H1 (cell line): ENCODE measurements around the gene GIGYF2. TPM values are rescaled to one million over a fixed set of nuclear protein-coding genes. Genes with fewer than 3 reads are reported as not detected.

Experiments used
- CTCF ChIA-PET: fragments of 300-600 bp; sonication (Branson Sonifier 250); formaldehyde crosslinking; loops from one replicate; lab custom pipeline; 2021; ENCODE audit not compliant: partially characterized antibody; lab: Charles Lee
- POLR2A ChIA-PET: fragments of 300-600 bp; sonication (Branson Sonifier 250); formaldehyde crosslinking; loops from one replicate; lab custom pipeline; 2021; ENCODE audit warnings: inconsistent platforms; ENCODE audit not compliant: partially characterized antibody; lab: Charles Lee
- DNase-seq, 2 experiments: peaks; one replicate each; pipeline versions ENCODE4 v3.0.0 to v3.0.0-alpha.2; 2010 to 2022; ENCODE audit warnings: low spot score in 2 of 2, low read depth in 1 of 2, mixed read lengths in 1 of 2
- FAIRE-seq: peaks from 2 replicates; lab custom pipeline; 2011; peaks lifted over from hg19 to GRCh38; lab: Jason Lieb, UNC
- H2AFZ ChIP-seq: 2 replicates; pipeline ENCODE4 v1.8.1; 2012; ENCODE audit warnings: low read length, inconsistent platforms
- H2AK5ac ChIP-seq: 2 replicates; pipeline ENCODE4 v1.6.1; 2013; ENCODE audit warnings: low read depth, low read length
- H2BK120ac ChIP-seq: replicated peaks from 2 replicates; pipeline ENCODE3; 2013; ENCODE audit warnings: low read depth, low read length, inconsistent platforms
- H2BK12ac ChIP-seq: 2 replicates; pipeline ENCODE4 v1.6.1; 2013; ENCODE audit warnings: low read depth, low read length
- H2BK15ac ChIP-seq: 2 replicates; pipeline ENCODE4 v1.6.1; 2013; ENCODE audit warnings: low read length
- H2BK20ac ChIP-seq: 2 replicates; pipeline ENCODE4 v1.6.1; 2013; ENCODE audit warnings: low read length
- H2BK5ac ChIP-seq: 2 replicates; pipeline ENCODE4 v1.6.1; 2013; ENCODE audit warnings: low read depth, low read length
- H3K14ac ChIP-seq: 2 replicates; pipeline ENCODE4 v1.6.1; 2013; ENCODE audit warnings: inconsistent platforms; ENCODE audit not compliant: insufficient read length
- H3K18ac ChIP-seq: 2 replicates; pipeline ENCODE4 v1.6.1; 2013; ENCODE audit warnings: low read length; ENCODE audit errors: extremely low read depth
- H3K23ac ChIP-seq: 2 replicates; pipeline ENCODE4 v1.6.1; 2013; ENCODE audit warnings: inconsistent platforms; ENCODE audit not compliant: insufficient read length
- H3K23me2 ChIP-seq: 2 replicates; pipeline ENCODE4 v1.6.1; 2013; ENCODE audit warnings: low read depth, low read length
- H3K27ac ChIP-seq: 2 replicates; pipeline ENCODE4 v1.6.1; 2011; ENCODE audit warnings: low read depth, low read length, inconsistent platforms
- H3K27me3 ChIP-seq, 4 experiments: replicated peaks in 1 of 4; 1 replicate in 1 of 4; 2 replicates in 3 of 4; pipeline versions ENCODE4 v1.6.1 to v1.8.1; 2011 to 2013; ENCODE audit warnings: low read length in 3 of 4, mild to moderate bottlenecking in 3 of 4, inconsistent platforms in 2 of 4, mixed read lengths in 2 of 4, moderate library complexity in 1 of 4; ENCODE audit not compliant: control insufficient read depth in 3 of 4, insufficient read depth in 3 of 4; ENCODE audit errors: extremely low read depth in 1 of 4
- H3K36me3 ChIP-seq, 4 experiments: 2 replicates each; pipeline versions ENCODE4 v1.6.1 to v1.8.1; 2011 to 2013; ENCODE audit warnings: mild to moderate bottlenecking in 4 of 4, low read length in 3 of 4, moderate library complexity in 2 of 4, control low read depth in 1 of 4, inconsistent platforms in 1 of 4; ENCODE audit not compliant: insufficient read depth in 4 of 4, control insufficient read depth in 2 of 4
- H3K4ac ChIP-seq: replicated peaks from 2 replicates; pipeline ENCODE3; 2013; ENCODE audit warnings: low read length, low read depth, mixed read lengths, inconsistent platforms; ENCODE audit not compliant: insufficient read length
- H3K4me1 ChIP-seq, 4 experiments: replicated peaks in 1 of 4; 1 replicate in 1 of 4; 2 replicates in 3 of 4; pipeline versions ENCODE4 v1.6.1 to v1.8.1; 2011 to 2013; ENCODE audit warnings: low read length in 3 of 4, inconsistent platforms in 2 of 4, mixed read lengths in 1 of 4; ENCODE audit not compliant: insufficient read depth in 4 of 4, control insufficient read depth in 3 of 4
- H3K4me2 ChIP-seq, 2 experiments: 2 replicates each; pipeline versions ENCODE4 v1.6.1 to v1.8.1; 2011 to 2013; ENCODE audit warnings: low read depth in 2 of 2, low read length in 2 of 2, control low read depth in 1 of 2, inconsistent platforms in 1 of 2, mild to moderate bottlenecking in 1 of 2; ENCODE audit not compliant: insufficient read depth in 1 of 2
- H3K4me3 ChIP-seq, 4 experiments: fragments of 200-600, 300-600 bp in 1 of 4; sonication (generic), shearing (Covaris generic), sonication (Bioruptor Twin) in 1 of 4; 2 replicates each; pipeline versions ENCODE4 v1.5.1 to v1.8.1; 2011 to 2016; ENCODE audit warnings: low read length in 4 of 4, low read depth in 3 of 4, control low read depth in 2 of 4, inconsistent platforms in 2 of 4, mild to moderate bottlenecking in 2 of 4, mixed read lengths in 1 of 4, moderate library complexity in 1 of 4; ENCODE audit not compliant: insufficient read depth in 2 of 4; ENCODE audit errors: extremely low read depth in 1 of 4
- H3K56ac ChIP-seq: replicated peaks from 2 replicates; pipeline ENCODE3; 2013; ENCODE audit warnings: low read depth, mild to moderate bottlenecking, mixed read lengths, low read length, inconsistent platforms; ENCODE audit not compliant: insufficient read length
- H3K79me1 ChIP-seq: 2 replicates; pipeline ENCODE4 v1.6.1; 2013; ENCODE audit warnings: low read depth, low read length, control low read depth
- H3K79me2 ChIP-seq, 2 experiments: 2 replicates each; pipeline versions ENCODE4 v1.6.1 to v1.8.1; 2012 to 2013; ENCODE audit warnings: low read length in 2 of 2, mild to moderate bottlenecking in 2 of 2, inconsistent platforms in 1 of 2; ENCODE audit not compliant: insufficient read depth in 2 of 2, control insufficient read depth in 1 of 2
- H3K9ac ChIP-seq, 4 experiments: replicated peaks in 1 of 4; 1 replicate in 1 of 4; 2 replicates in 3 of 4; pipeline versions ENCODE4 v1.6.1 to v1.8.1; 2011 to 2013; ENCODE audit warnings: low read depth in 3 of 4, low read length in 3 of 4, control low read depth in 2 of 4, mild to moderate bottlenecking in 2 of 4, moderate library complexity in 2 of 4, inconsistent platforms in 1 of 4; ENCODE audit errors: extremely low read depth in 1 of 4
- H3K9me3 ChIP-seq, 2 experiments: 2 replicates each; pipeline versions ENCODE4 v1.6.1 to v1.8.1; 2012 to 2013; ENCODE audit warnings: mild to moderate bottlenecking in 2 of 2, moderate library complexity in 2 of 2, control low read depth in 1 of 2, inconsistent platforms in 1 of 2, low read depth in 1 of 2, low read length in 1 of 2, mixed read lengths in 1 of 2; ENCODE audit not compliant: insufficient read depth in 2 of 2
- H4K20me1 ChIP-seq, 2 experiments: replicated peaks in 1 of 2; 2 replicates each; pipeline versions ENCODE3 to v1.8.1; 2011 to 2013; ENCODE audit warnings: inconsistent platforms in 2 of 2, low read length in 2 of 2, mild to moderate bottlenecking in 1 of 2; ENCODE audit not compliant: insufficient read depth in 2 of 2, control insufficient read depth in 1 of 2
- H4K5ac ChIP-seq: 2 replicates; pipeline ENCODE4 v1.6.1; 2013; ENCODE audit warnings: low read length, low read depth, mixed read lengths, inconsistent platforms; ENCODE audit not compliant: insufficient read length
- H4K8ac ChIP-seq: 2 replicates; pipeline ENCODE4 v1.8.0; 2013; ENCODE audit warnings: mild to moderate bottlenecking, moderate library complexity, low read length, inconsistent platforms; ENCODE audit not compliant: insufficient read depth; ENCODE audit errors: extremely low read depth
- H4K91ac ChIP-seq: replicated peaks from 2 replicates; pipeline ENCODE3; 2013; ENCODE audit warnings: low read length, mixed read lengths, inconsistent platforms; ENCODE audit not compliant: insufficient read length
- SIX5 ChIP-seq: IDR thresholded peaks from 2 replicates; pipeline ENCODE4 v1.6.1; 2011; ENCODE audit warnings: mild to moderate bottlenecking, low read depth, low read length
- WGBS, 2 experiments: shearing (Covaris generic) in 1 of 2; methylation state at CpG; one replicate each; pipeline versions ENCODE4 v1.1.6 to v1.1.7; 2013 to 2015; ENCODE audit warnings: low lambda C conversion rate in 2 of 2, mixed read lengths in 2 of 2, inconsistent platforms in 1 of 2, low coverage in 1 of 2, missing lambda C conversion rate in 1 of 2; ENCODE audit not compliant: insufficient replicate concordance in 2 of 2, insufficient coverage in 1 of 2, insufficient read length in 1 of 2; ENCODE audit errors: extremely low coverage in 1 of 2, missing lambda C conversion rate in 1 of 2; 5-methylcytosine and 5-hydroxymethylcytosine counted together
- polyA plus RNA-seq, 7 experiments: library from polyadenylated mRNA; depleted of rRNA in 3 of 7; stranded (reverse) in 5 of 7; unstranded in 2 of 7; fragments of >200 nt in 5 of 7; fragments of 200-250 nt in 2 of 7; gene quantifications; 1 replicate in 5 of 7; 2 replicates in 1 of 7; 4 replicates in 1 of 7; pipeline versions ENCODE4 v1.2.1 to v1.2.3, GENCODE V29; 2011 to 2013; ENCODE audit warnings: missing spikeins in 2 of 7, mixed read lengths in 2 of 7
- total RNA-seq: library from RNA; stranded (reverse); fragmentation: NEBNext Ultra II Directional; extraction: Animal tissue kit (Norgen Biotek cat#: 25700); gene quantifications from 2 replicates; pipeline ENCODE4 v1.2.1, GENCODE V29; 2021

GIGYF2 gene
- total and polyA plus RNA-seq, 2 of the 8 experiments (the other 6 are each of a cell fraction or from before 2014, with no cell fraction given) = 22.3 to 62.0 TPM

GRCh38 chr2:232876978-232877441, 179.9 kb downstream of the GIGYF2 start:
- Histone ChIP-seq H3K9me3 (no peaks in the 10 kb centered on the region), H3K79me1 (no peaks in the 10 kb centered on the region), H2BK5ac (no peak overlapping the region), H2BK20ac (no peak overlapping the region), H2BK120ac (no peak overlapping the region), H2BK15ac (no peak overlapping the region), H3K4ac (no peak overlapping the region), H3K4me2 (peak overlapping the region; percentile 51 to 84), H4K20me1 (peaks cover 0 to 4% of the 10 kb centered on the region in 2 experiments), H3K4me1 (peaks cover 0 to 4% (median 1%) of the 10 kb centered on the region in 4 experiments; a peak in 3 of 7 replicates), H2AK5ac (no peak overlapping the region), H3K23me2 (peaks cover 12% of the 10 kb centered on the region; the same call in 1 of the 2 replicates), H3K36me3 (no peaks in the 10 kb centered on the region), H4K8ac (peak overlapping the region; percentile 57), H3K14ac (no peak overlapping the region), H3K79me2 (no peaks in the 10 kb centered on the region), H3K4me3 (peak overlapping the region; percentile 53 to 73 (median 57)), H3K56ac (no peak overlapping the region), H3K23ac (no peak overlapping the region), H3K27me3 (peaks cover 0 to 25% (median 18%) of the 10 kb centered on the region in 4 experiments; a peak in 5 of 7 replicates), H4K5ac (no peak overlapping the region), H4K91ac (no peak overlapping the region), H2AFZ (no peak overlapping the region), H3K27ac (no peak overlapping the region), H3K9ac (no peak overlapping the region), H3K18ac (no peak overlapping the region), H2BK12ac (no peak overlapping the region)
- DNase-seq (no peak), FAIRE-seq (no peak)
- ChIA-PET POLR2A (no interaction called here), CTCF (interaction anchor here (0.9 to 1.0 kb wide), 2 partner anchors 10 to 11 kb away, joined by 3 to 4 read pairs; no protein-coding TSS in a partner anchor)
- 43% methylated on average over 13 of the region's 21 CpGs; no CpG with 5 or more reads in 1 of the 2 experiments for WGBS, 2 experiments
- TF ChIP-seq SIX5 = no peak
